ENCODE data around the gene E2F1.
A peak's percentile ranks its signal among the peaks of the same experiment; 100 is the strongest.
"Not testable (repeated sequence)": the region's sequence is repeated elsewhere in the genome, so short reads cannot be mapped to it uniquely, and the experiment has no call there.

The E2F1 gene

GRCh38 chr20:33656010-33656782 lies 30.0 kb downstream of the E2F1 start:
- no peak for DNase-seq

- DNase-seq = no peak
Observed at GRCh38 chr20:33655164-33655563, 31.0 kb downstream of the E2F1 start.

- no peak for DNase-seq
Observed at GRCh38 chr20:33654680-33655161, 31.5 kb downstream of the E2F1 start.

- no peak for DNase-seq
Observed at GRCh38 chr20:33653900-33654596, 32.1 kb downstream of the E2F1 start.

- DNase-seq = peak; percentile 51
Observed at GRCh38 chr20:33653218-33653899, 32.8 kb downstream of the E2F1 start.

GRCh38 chr20:33651562-33652048 lies 34.6 kb downstream of the E2F1 start:
- no peak for DNase-seq

- no peak for DNase-seq
Observed at GRCh38 chr20:33650753-33651561, 35.2 kb downstream of the E2F1 start.

GRCh38 chr20:33650111-33650752 lies 36.0 kb downstream of the E2F1 start:
- no peak for DNase-seq

- DNase-seq = no peak
Observed at GRCh38 chr20:33649201-33649681, 36.9 kb downstream of the E2F1 start.

GRCh38 chr20:33648396-33649004 lies 37.7 kb downstream of the E2F1 start:
- DNase-seq = no peak

GRCh38 chr20:33647603-33648395 lies 38.4 kb downstream of the E2F1 start:
- peak; percentile 12 for DNase-seq

- DNase-seq = not testable (repeated sequence)
Observed at GRCh38 chr20:33646959-33647602, 39.1 kb downstream of the E2F1 start.

GRCh38 chr20:33646191-33646590 lies 40.0 kb downstream of the E2F1 start:
- DNase-seq = no peak

GRCh38 chr20:33645396-33645795 lies 40.8 kb downstream of the E2F1 start:
- no peak for DNase-seq

- no peak for DNase-seq
Observed at GRCh38 chr20:33645072-33645358, 41.2 kb downstream of the E2F1 start.

- DNase-seq = no peak
Observed at GRCh38 chr20:33644313-33645071, 41.7 kb downstream of the E2F1 start.

GRCh38 chr20:33640287-33640686 lies 45.9 kb downstream of the E2F1 start:
- DNase-seq = no peak

- no peak for DNase-seq
Observed at GRCh38 chr20:33636776-33637175, 49.4 kb downstream of the E2F1 start.

- no peak for DNase-seq
Observed at GRCh38 chr20:33635341-33635740, 50.8 kb downstream of the E2F1 start.

Data from CD4-positive, alpha-beta T cell treated with Interleukin-12 subunit alpha and Interleukin-12 subunit beta, for 1 hour (primary cell).